Inflammatory macrophage treated with lipopolysaccharide for 1 hour (primary cell): ENCODE data around the gene SNRNP25.

Source experiments
- DNase-seq, 2 donors: peaks; one replicate each; pipeline ENCODE4 v3.0.0-alpha.2; 2020 to 2022

SNRNP25 gene

GRCh38 chr16:63998-64913 is 10.6 kb downstream of the SNRNP25 start:
- no peak for DNase-seq

GRCh38 chr16:64914-65255 is 11.3 kb downstream of the SNRNP25 start:
- DNase-seq = no peak

GRCh38 chr16:65745-66144 is 12.1 kb downstream of the SNRNP25 start:
- peak; percentile 56 to 92 for DNase-seq

- DNase-seq = no peak
Observed at GRCh38 chr16:66309-67182, 12.9 kb downstream of the SNRNP25 start.

- DNase-seq = no peak
Observed at GRCh38 chr16:67183-67791, 13.7 kb downstream of the SNRNP25 start.

- DNase-seq = no peak
Observed at GRCh38 chr16:67884-68789, 14.5 kb downstream of the SNRNP25 start.

GRCh38 chr16:69181-69580 is 15.6 kb downstream of the SNRNP25 start:
- no peak for DNase-seq

GRCh38 chr16:71210-71539 is 17.5 kb downstream of the SNRNP25 start:
- DNase-seq = no peak

- DNase-seq = no peak
Observed at GRCh38 chr16:71540-72401, 18.1 kb downstream of the SNRNP25 start.

GRCh38 chr16:72561-73548 is 19.2 kb downstream of the SNRNP25 start, which contains the start of gene RHBDF1:
Gene RHBDF1, minus strand, starts transcription at chr16:72631. Its CDS starts 7,616 bp downstream, at chr16:65015.
- DNase-seq = peak; percentile 31 to 39

- DNase-seq = no peak
Observed at GRCh38 chr16:74051-74746, 20.6 kb downstream of the SNRNP25 start.

GRCh38 chr16:74747-75334 is 21.2 kb downstream of the SNRNP25 start:
- DNase-seq = no peak

GRCh38 chr16:75580-76501 is 22.2 kb downstream of the SNRNP25 start:
- DNase-seq = peak; percentile 58 to 60

GRCh38 chr16:76535-77272 is 23.1 kb downstream of the SNRNP25 start:
- DNase-seq = no peak

- peak in 1 of 2 donors; percentile 34 for DNase-seq
Observed at GRCh38 chr16:77273-77806, 23.7 kb downstream of the SNRNP25 start.

GRCh38 chr16:77807-78443 is 24.3 kb downstream of the SNRNP25 start, which contains the start of gene MPG:
Gene MPG, plus strand, starts transcription at chr16:78225. Its CDS starts 85 bp downstream, at chr16:78310.
- DNase-seq = peak; percentile 64 to 87
